ENCODE results near the gene ARHGEF16. TPM values are rescaled to one million over a fixed set of nuclear protein-coding genes. Genes with fewer than 3 reads are reported as not detected.
A peak's percentile ranks its signal among the peaks of the same experiment; 100 is the strongest.

The ARHGEF16 gene
- total RNA-seq, 1 donor from 2014 or later = 20.3 TPM

GRCh38 chr1:3483380-3483779 is 28.9 kb downstream of the ARHGEF16 start:
- Mint-ChIP-seq H3K27ac (no peak overlapping the region), H3K27me3 (ENCODE audit: low read depth) (no peaks in the 10 kb centered on the region), H3K36me3 (peaks cover 26% of the 10 kb centered on the region), H3K4me1 (no peaks in the 10 kb centered on the region), H3K9me3 (peaks cover 28% of the 10 kb centered on the region), H3K4me3 (no peak overlapping the region)
- DNase-seq (ENCODE audit: low spot score in 2 of 2, unreplicated experiment in 2 of 2) = no peak
- TF ChIP-seq CTCF (IDR thresholded peaks at IDR 0.05; ENCODE audit: unreplicated experiment) = no peak

- H3K27ac Mint-ChIP-seq = no peak overlapping the region
These were observed 29.5 kb downstream of the ARHGEF16 start for GRCh38 chr1:3483801-3484444.

DNA sequence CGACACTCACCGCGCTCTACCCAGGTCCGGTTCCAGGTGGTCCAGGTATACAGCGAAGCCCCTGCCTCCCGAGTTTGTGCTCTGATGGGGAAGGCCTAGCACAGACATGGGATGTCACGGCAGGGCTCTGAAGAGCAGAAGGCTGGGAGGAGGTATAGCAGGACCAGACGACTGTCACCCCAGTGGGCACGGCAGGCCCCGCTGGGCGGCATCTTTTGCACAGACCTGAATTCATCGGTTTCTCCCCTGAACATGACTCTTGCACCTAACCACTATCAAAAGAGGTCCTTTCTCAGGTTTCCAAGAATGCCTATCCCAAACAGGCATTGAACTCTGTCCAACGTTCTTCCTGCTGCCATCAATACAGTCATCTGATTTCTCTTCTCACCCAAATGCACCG is 30.6 kb downstream of the ARHGEF16 start:
- Mint-ChIP-seq H3K27ac (no peak overlapping the region), H3K4me3 (no peak overlapping the region)

More at GRCh38 chr1:3483801-3484444, 29.5 kb downstream of the ARHGEF16 start:
- H3K27me3 Mint-ChIP-seq (ENCODE audit: low read depth) = no peaks in the 10 kb centered on the region
- no peaks in the 10 kb centered on the region for H3K4me1 Mint-ChIP-seq
- peaks cover 34% of the 10 kb centered on the region for H3K9me3 Mint-ChIP-seq
- peaks cover 31% of the 10 kb centered on the region for H3K36me3 Mint-ChIP-seq
- peak in 1 of 2 experiments; percentile 62 for DNase-seq (ENCODE audit: low spot score in 2 of 2, unreplicated experiment in 2 of 2)
- H3K4me3 Mint-ChIP-seq = no peak overlapping the region
- peak; percentile 65 for TF ChIP-seq CTCF (IDR thresholded peaks at IDR 0.05; ENCODE audit: unreplicated experiment)

DNA sequence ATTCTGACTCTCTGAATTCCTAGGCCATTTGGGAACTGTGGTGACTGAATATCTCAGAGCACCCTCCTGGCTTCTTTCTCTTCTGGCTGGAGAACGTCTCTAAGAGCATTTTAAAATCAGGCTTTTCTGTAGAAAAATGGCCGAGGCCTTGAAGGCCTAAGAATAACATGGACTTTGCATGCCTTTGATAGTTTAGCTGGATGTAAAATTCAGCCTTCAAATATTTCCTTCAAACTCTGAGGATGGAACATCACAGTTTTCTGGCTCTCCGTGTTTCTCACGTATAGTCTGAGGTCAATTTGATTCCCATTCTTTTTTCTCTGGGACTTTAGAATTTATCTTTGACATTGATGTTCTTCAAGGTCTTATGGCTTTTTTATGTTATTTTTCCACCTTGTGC is 34.0 kb downstream of the ARHGEF16 start:
- Mint-ChIP-seq H3K9me3 (peaks cover 36% of the 10 kb centered on the region), H3K27ac (no peak overlapping the region), H3K36me3 (peaks cover 39% of the 10 kb centered on the region), H3K4me1 (peaks cover 5% of the 10 kb centered on the region), H3K4me3 (no peak overlapping the region), H3K27me3 (ENCODE audit: low read depth) (no peaks in the 10 kb centered on the region)
- TF ChIP-seq CTCF (IDR thresholded peaks at IDR 0.05; ENCODE audit: unreplicated experiment) = no peak
- no peak for DNase-seq (ENCODE audit: low spot score in 2 of 2, unreplicated experiment in 2 of 2)

More for the DNA sequence above, 30.6 kb downstream of the ARHGEF16 start:
- peaks cover 36% of the 10 kb centered on the region for H3K9me3 Mint-ChIP-seq
- TF ChIP-seq CTCF (IDR thresholded peaks at IDR 0.05; ENCODE audit: unreplicated experiment) = no peak
- no peak for DNase-seq (ENCODE audit: low spot score in 2 of 2, unreplicated experiment in 2 of 2)
- no peaks in the 10 kb centered on the region for H3K27me3 Mint-ChIP-seq (ENCODE audit: low read depth)
- peaks cover 37% of the 10 kb centered on the region for H3K36me3 Mint-ChIP-seq
- H3K4me1 Mint-ChIP-seq = no peaks in the 10 kb centered on the region

- Mint-ChIP-seq H3K4me3 (no peak overlapping the region), H3K27ac (no peak overlapping the region), H3K9me3 (peaks cover 25% of the 10 kb centered on the region), H3K4me1 (peaks cover 5% of the 10 kb centered on the region), H3K36me3 (peaks cover 30% of the 10 kb centered on the region), H3K27me3 (ENCODE audit: low read depth) (no peaks in the 10 kb centered on the region)
- no peak for DNase-seq (ENCODE audit: low spot score in 2 of 2, unreplicated experiment in 2 of 2)
- no peak for TF ChIP-seq CTCF (IDR thresholded peaks at IDR 0.05; ENCODE audit: unreplicated experiment)
These were observed 35.7 kb downstream of the ARHGEF16 start for GRCh38 chr1:3490046-3490745.
